Measurements from ENCODE around the gene HECW1.

DNA sequence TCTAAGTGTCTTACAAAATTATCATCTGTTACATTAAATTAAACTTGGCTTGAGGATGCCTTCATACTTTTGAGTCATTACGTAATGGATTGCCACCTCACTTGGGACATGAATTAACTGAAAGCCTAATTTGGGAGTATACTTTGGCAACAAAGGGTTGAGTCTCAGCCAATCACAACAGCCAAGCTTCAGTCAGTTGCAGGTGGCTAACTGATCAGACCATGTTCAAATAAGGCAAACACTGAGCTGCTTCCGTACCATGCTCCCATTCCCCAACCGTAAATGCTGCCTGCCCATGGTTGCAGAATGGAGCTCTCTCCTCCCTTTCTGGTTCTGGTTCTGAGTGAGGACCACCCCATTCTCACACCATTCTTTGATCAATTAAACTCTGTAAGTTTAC is 377.6 kb downstream of the HECW1 start:
- TF ChIP-seq, protein P1, sequence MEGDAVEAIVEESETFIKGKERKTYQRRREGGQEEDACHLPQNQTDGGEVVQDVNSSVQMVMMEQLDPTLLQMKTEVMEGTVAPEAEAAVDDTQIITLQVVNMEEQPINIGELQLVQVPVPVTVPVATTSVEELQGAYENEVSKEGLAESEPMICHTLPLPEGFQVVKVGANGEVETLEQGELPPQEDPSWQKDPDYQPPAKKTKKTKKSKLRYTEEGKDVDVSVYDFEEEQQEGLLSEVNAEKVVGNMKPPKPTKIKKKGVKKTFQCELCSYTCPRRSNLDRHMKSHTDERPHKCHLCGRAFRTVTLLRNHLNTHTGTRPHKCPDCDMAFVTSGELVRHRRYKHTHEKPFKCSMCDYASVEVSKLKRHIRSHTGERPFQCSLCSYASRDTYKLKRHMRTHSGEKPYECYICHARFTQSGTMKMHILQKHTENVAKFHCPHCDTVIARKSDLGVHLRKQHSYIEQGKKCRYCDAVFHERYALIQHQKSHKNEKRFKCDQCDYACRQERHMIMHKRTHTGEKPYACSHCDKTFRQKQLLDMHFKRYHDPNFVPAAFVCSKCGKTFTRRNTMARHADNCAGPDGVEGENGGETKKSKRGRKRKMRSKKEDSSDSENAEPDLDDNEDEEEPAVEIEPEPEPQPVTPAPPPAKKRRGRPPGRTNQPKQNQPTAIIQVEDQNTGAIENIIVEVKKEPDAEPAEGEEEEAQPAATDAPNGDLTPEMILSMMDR (IDR thresholded peaks at IDR 0.05), result no peak
- no peak for TF ChIP-seq POLR2A (IDR thresholded peaks at IDR 0.05)
